K562 (cell line): ENCODE results near the gene ALOX5. TPM values are rescaled to one million over a fixed set of nuclear protein-coding genes. Genes with fewer than 3 reads are reported as not detected.
A peak's percentile ranks its signal among the peaks of the same experiment; 100 is the strongest.

Experiments
- BCOR ChIP-seq: fragments of 450-650 bp; IDR thresholded peaks from 2 replicates; pipeline ENCODE4 v1.6.1; 2016
- FOXA1 ChIP-seq: fragments of 450-650 bp; IDR thresholded peaks from 2 replicates; pipeline ENCODE4 v1.6.1; 2016; ENCODE audit warnings: mild to moderate bottlenecking, borderline replicate concordance
- GATAD2A ChIP-seq: fragments of 450-650 bp; IDR thresholded peaks from 2 replicates; pipeline ENCODE4 v1.6.1; 2017
- HEY1 ChIP-seq: fragments of 250-450 bp; sonication (Bioruptor Pico); IDR thresholded peaks from 2 replicates; pipeline ENCODE4 v1.5.0; 2020; ENCODE audit warnings: mild to moderate bottlenecking, moderate library complexity, borderline replicate concordance
- HOXB6 ChIP-seq: fragments of 250-450 bp; sonication (Bioruptor Pico); IDR thresholded peaks from 2 replicates; pipeline ENCODE4 v1.5.1; 2022; ENCODE audit warnings: mild to moderate bottlenecking, borderline replicate concordance
- KLF16 ChIP-seq: IDR thresholded peaks from 2 replicates; pipeline ENCODE4 v1.6.1; 2016; ENCODE audit warnings: antibody characterized with exemption
- RNF2 ChIP-seq: sonication (generic); IDR thresholded peaks from 2 replicates; pipeline ENCODE4 v1.6.1; 2016
- SLC30A9 ChIP-seq: fragments of 250-450 bp; sonication (Bioruptor Pico); IDR thresholded peaks from 2 replicates; pipeline ENCODE4 v1.8.0; 2022; ENCODE audit warnings: mild to moderate bottlenecking, moderate library complexity
- SMAD1 ChIP-seq: fragments of 150-350 bp; IDR thresholded peaks from 2 replicates; pipeline ENCODE4 v1.6.1; 2014; ENCODE audit warnings: low read length, low read depth; ENCODE audit not compliant: partially characterized antibody
- SRSF1 ChIP-seq: fragments of 200-400 bp; formaldehyde crosslinking; IDR thresholded peaks from 2 replicates; pipeline ENCODE4 v1.6.1; 2017; ENCODE audit warnings: mild to moderate bottlenecking, low read depth, low read length, moderate library complexity
- STAT5A ChIP-seq: IDR thresholded peaks from 2 replicates; pipeline ENCODE4 v1.6.1; 2012; ENCODE audit warnings: low read length, inconsistent platforms, borderline replicate concordance
- TSC22D4 ChIP-seq: fragments of 450-650 bp; IDR thresholded peaks from 2 replicates; pipeline ENCODE4 v1.6.1; 2016; ENCODE audit warnings: missing genetic modification characterization, missing biosample characterization, control low read depth
- U2AF2 ChIP-seq: fragments of 200-400 bp; formaldehyde crosslinking; optimal IDR thresholded peaks from 2 replicates; pipeline ENCODE3; 2017; ENCODE audit warnings: low read depth, mild to moderate bottlenecking, low read length
- ZNF184 ChIP-seq: sonication (generic); formaldehyde crosslinking; IDR thresholded peaks from 2 replicates; pipeline ENCODE4 v1.5.0; 2020; ENCODE audit warnings: missing genetic modification reagents
- ZNF583 ChIP-seq: fragments of 250-450 bp; sonication (Bioruptor Pico); IDR thresholded peaks from 2 replicates; pipeline ENCODE4 v1.4.0; 2020
- ZNF584 ChIP-seq: fragments of 200-800 bp; sonication (Bioruptor generic); IDR thresholded peaks from 2 replicates; pipeline ENCODE4 v1.6.1; 2016; ENCODE audit warnings: low read depth, mild to moderate bottlenecking, missing genetic modification characterization, missing compliant biosample characterization
- ZNF785 ChIP-seq: fragments of 250-450 bp; sonication (Bioruptor Pico); IDR thresholded peaks from 2 replicates; pipeline ENCODE4 v1.4.0; 2020; ENCODE audit warnings: mild to moderate bottlenecking
- polyA plus RNA-seq, 8 experiments: library from polyadenylated mRNA; depleted of rRNA in 4 of 8; stranded (reverse) in 5 of 8; unstranded in 3 of 8; fragments of >200 nt; fragmentation: Nextera tagmentation in 2 of 8; fragmentation: Illumina TruSeq in 1 of 8; extraction: Ambion mirVana in 2 of 8; extraction: Trizol in 1 of 8; gene quantifications; 2 replicates each; pipeline versions ENCODE4 v1.2.1 to v1.2.3, GENCODE V29; 2011 to 2014; ENCODE audit warnings: inconsistent platforms in 1 of 8, missing spikeins in 1 of 8
- total RNA-seq, 7 experiments: library from RNA; depleted of rRNA in 6 of 7; stranded (reverse); fragments of >200 nt in 6 of 7; fragmentation: Illumina TruSeq in 2 of 7; extraction: Trizol in 2 of 7; gene quantifications; 2 replicates each; pipeline versions ENCODE4 v1.2.1 to v1.2.3, GENCODE V29; 2011 to 2021; ENCODE audit warnings: low replicate concordance in 1 of 7
- TF ChIP-seq, protein P1 (sequence below), 2 experiments: IDR thresholded peaks; 2 replicates each; pipeline ENCODE4 v1.6.1; 2012; ENCODE audit warnings: improper control_type of control experiment in 2 of 2, low read depth in 2 of 2, low read length in 2 of 2, borderline replicate concordance in 1 of 2
- TF ChIP-seq, protein P2 (sequence below): fragments of 450-650 bp; IDR thresholded peaks from 2 replicates; pipeline ENCODE4 v1.6.1; 2017; ENCODE audit warnings: antibody characterized with exemption, mild to moderate bottlenecking
- TF ChIP-seq, protein P3 (sequence below): fragments of 250-450 bp; sonication (Bioruptor Pico); IDR thresholded peaks from 2 replicates; pipeline ENCODE4 v1.9.0; 2021; ENCODE audit warnings: mild to moderate bottlenecking
- TF ChIP-seq, protein P4 (sequence below): fragments of 450-650 bp; formaldehyde crosslinking; IDR thresholded peaks from 2 replicates; pipeline ENCODE4 v1.4.0; 2020; ENCODE audit warnings: mild to moderate bottlenecking

ALOX5 gene
- total and polyA plus RNA-seq, 9 of the 15 experiments (the other 6 are each of a cell fraction or from before 2014, with no cell fraction given): 0.10 to 2.4 (median 1.4) TPM

DNA sequence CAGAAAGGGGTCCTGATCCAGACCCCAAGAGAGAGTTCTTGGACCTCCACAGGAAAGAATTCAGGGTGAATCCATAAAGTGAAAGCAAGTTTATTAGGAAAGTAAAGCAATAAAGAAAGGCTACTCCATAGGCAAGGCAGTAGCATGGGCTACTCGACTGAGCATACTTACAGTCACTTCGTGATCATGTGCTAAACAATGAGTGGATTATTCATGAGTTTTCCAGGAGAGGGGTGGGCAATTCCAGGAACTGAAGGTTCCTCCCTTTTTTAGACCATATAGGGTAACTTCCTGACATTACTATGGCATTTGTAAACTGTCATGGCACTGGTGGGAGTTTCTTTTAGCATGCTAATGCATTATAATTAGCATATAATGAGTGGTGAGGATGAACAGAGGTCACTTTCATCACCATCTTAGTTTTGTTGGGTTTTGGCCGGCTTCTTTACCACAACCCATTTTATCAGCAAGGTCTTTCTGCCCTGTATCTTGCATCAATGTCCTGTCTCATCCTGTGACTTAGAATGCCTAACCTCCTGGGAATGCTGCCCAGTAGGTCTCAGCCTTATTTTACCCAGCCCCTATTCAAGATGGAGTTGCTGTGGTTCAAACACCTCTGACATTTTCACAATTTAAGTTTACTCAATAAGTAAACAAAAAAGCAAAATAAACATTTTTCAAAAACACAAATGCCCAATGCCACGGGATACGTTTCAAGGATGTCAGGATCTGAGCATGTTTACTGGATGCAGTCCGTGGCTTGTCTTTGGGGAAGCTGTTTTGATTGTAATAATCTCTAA lies 37.0 kb downstream of the ALOX5 start (continued):
- TF ChIP-seq BCOR (no peak), STAT5A (peak; percentile 98), RNF2 (0 out of 2 replicates have a peak, but pooled peaks have one; percentile 26), FOXA1 (no peak), ZNF785 (CRISPR knock-in tag) (peak; percentile 78; the same call in 1 of the 2 replicates), SMAD1 (peak; percentile 74), HOXB6 (CRISPR knock-in tag) (peak; percentile 94), SRSF1 (no peak), ZNF583 (CRISPR knock-in tag) (peak; percentile 99), TSC22D4 (tag) (no peak), ZNF184 (CRISPR knock-in tag) (no peak), SLC30A9 (CRISPR knock-in tag) (peak; percentile 74; the same call in 1 of the 2 replicates), GATAD2A (no peak), HEY1 (CRISPR knock-in tag) (peak; percentile 90), U2AF2 (no peak), KLF16 (peak; percentile 33; the same call in 1 of the 2 replicates), ZNF584 (peak; percentile 100)
- TF ChIP-seq, protein P1, sequence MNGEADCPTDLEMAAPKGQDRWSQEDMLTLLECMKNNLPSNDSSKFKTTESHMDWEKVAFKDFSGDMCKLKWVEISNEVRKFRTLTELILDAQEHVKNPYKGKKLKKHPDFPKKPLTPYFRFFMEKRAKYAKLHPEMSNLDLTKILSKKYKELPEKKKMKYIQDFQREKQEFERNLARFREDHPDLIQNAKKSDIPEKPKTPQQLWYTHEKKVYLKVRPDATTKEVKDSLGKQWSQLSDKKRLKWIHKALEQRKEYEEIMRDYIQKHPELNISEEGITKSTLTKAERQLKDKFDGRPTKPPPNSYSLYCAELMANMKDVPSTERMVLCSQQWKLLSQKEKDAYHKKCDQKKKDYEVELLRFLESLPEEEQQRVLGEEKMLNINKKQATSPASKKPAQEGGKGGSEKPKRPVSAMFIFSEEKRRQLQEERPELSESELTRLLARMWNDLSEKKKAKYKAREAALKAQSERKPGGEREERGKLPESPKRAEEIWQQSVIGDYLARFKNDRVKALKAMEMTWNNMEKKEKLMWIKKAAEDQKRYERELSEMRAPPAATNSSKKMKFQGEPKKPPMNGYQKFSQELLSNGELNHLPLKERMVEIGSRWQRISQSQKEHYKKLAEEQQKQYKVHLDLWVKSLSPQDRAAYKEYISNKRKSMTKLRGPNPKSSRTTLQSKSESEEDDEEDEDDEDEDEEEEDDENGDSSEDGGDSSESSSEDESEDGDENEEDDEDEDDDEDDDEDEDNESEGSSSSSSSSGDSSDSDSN (IDR thresholded peaks at IDR 0.05; ENCODE audit: borderline replicate concordance in 1 of 2, low read depth in 2 of 2, low read length in 2 of 2): no peak
- TF ChIP-seq, protein P2, sequence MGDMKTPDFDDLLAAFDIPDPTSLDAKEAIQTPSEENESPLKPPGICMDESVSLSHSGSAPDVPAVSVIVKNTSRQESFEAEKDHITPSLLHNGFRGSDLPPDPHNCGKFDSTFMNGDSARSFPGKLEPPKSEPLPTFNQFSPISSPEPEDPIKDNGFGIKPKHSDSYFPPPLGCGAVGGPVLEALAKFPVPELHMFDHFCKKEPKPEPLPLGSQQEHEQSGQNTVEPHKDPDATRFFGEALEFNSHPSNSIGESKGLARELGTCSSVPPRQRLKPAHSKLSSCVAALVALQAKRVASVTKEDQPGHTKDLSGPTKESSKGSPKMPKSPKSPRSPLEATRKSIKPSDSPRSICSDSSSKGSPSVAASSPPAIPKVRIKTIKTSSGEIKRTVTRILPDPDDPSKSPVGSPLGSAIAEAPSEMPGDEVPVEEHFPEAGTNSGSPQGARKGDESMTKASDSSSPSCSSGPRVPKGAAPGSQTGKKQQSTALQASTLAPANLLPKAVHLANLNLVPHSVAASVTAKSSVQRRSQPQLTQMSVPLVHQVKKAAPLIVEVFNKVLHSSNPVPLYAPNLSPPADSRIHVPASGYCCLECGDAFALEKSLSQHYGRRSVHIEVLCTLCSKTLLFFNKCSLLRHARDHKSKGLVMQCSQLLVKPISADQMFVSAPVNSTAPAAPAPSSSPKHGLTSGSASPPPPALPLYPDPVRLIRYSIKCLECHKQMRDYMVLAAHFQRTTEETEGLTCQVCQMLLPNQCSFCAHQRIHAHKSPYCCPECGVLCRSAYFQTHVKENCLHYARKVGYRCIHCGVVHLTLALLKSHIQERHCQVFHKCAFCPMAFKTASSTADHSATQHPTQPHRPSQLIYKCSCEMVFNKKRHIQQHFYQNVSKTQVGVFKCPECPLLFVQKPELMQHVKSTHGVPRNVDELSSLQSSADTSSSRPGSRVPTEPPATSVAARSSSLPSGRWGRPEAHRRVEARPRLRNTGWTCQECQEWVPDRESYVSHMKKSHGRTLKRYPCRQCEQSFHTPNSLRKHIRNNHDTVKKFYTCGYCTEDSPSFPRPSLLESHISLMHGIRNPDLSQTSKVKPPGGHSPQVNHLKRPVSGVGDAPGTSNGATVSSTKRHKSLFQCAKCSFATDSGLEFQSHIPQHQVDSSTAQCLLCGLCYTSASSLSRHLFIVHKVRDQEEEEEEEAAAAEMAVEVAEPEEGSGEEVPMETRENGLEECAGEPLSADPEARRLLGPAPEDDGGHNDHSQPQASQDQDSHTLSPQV: peak; percentile 100
- TF ChIP-seq, protein P3, sequence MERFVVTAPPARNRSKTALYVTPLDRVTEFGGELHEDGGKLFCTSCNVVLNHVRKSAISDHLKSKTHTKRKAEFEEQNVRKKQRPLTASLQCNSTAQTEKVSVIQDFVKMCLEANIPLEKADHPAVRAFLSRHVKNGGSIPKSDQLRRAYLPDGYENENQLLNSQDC (CRISPR knock-in tag): no peak
- TF ChIP-seq, protein P4, sequence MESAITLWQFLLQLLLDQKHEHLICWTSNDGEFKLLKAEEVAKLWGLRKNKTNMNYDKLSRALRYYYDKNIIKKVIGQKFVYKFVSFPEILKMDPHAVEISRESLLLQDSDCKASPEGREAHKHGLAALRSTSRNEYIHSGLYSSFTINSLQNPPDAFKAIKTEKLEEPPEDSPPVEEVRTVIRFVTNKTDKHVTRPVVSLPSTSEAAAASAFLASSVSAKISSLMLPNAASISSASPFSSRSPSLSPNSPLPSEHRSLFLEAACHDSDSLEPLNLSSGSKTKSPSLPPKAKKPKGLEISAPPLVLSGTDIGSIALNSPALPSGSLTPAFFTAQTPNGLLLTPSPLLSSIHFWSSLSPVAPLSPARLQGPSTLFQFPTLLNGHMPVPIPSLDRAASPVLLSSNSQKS (CRISPR knock-in tag): peak; percentile 92
